HG03175 (cell line): ENCODE results near the gene SLFN11.
"Not testable (repeated sequence)": the region's sequence is repeated elsewhere in the genome, so short reads cannot be mapped to it uniquely, and the experiment has no call there.

Experiments
- ATAC-seq: cut with Tn5 transposase; IDR thresholded peaks from one replicate; pipeline ENCODE4 v1.9.1; 2021; ENCODE audit warnings: mild to moderate bottlenecking, moderate library complexity; ENCODE audit not compliant: unreplicated experiment

SLFN11 gene

GRCh38 chr17:35309345-35309744 lies 64.1 kb downstream of the SLFN11 start:
- ATAC-seq, result not testable (repeated sequence)
